Measurements from ENCODE around the gene AKAP5.
"Not testable (repeated sequence)": the region's sequence is repeated elsewhere in the genome, so short reads cannot be mapped to it uniquely, and the experiment has no call there.

AKAP5 gene

DNA sequence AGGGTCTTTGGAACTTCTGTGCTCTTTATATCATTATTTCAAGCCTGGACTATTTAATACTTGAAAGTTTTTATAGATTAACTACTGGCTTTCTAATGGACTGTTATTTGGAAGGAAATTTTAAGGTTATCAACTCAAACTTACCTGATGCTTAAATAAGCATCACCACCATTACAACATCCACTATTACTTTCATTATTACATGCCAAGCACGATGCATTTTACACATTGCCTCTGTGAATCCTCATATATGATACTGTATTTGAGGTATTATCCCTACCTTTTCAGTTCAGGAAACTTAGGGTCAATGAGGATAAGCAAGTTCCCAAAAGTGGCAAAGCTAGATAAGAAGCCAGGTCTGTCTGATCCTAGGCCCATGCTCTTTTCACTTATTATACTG lies 51.7 kb downstream of the AKAP5 start:
- Mint-ChIP-seq H3K4me3 (no peak overlapping the region), H3K4me1 (peaks cover 11 to 32% of the 10 kb centered on the region in 2 donors), H3K9me3 (no peaks in the 10 kb centered on the region), H3K27ac (no peak overlapping the region), H3K27me3 (no peaks in the 10 kb centered on the region), H3K36me3 (peaks cover 2 to 4% of the 10 kb centered on the region in 2 donors)
- DNase-seq (no peak), ATAC-seq (replicated peaks) (no peak)

DNA sequence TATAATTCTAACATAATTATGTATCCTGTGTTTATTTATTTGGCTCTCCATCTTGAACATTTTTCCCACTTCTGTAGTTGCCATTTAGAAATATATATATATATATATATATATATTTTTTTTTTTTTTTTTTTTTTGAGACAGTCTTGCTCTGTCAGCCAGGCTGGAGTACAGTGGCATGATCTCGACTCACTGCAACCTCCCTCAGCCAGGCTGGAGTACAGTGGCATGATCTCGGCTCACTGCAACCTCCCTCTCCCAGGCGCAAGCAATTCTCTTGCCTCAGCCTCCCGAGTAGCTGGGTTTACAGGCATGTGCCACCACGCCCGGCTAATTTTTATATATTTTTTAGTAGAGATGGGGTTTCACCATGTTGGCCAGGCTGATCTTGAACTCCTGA lies 52.4 kb downstream of the AKAP5 start:
- not testable (repeated sequence) for H3K4me3 Mint-ChIP-seq; H3K27ac Mint-ChIP-seq; H3K36me3 Mint-ChIP-seq; H3K9me3 Mint-ChIP-seq; H3K27me3 Mint-ChIP-seq; ATAC-seq (replicated peaks); DNase-seq
- H3K4me1 Mint-ChIP-seq: peaks cover 11 to 32% of the 10 kb centered on the region in 2 donors

DNA sequence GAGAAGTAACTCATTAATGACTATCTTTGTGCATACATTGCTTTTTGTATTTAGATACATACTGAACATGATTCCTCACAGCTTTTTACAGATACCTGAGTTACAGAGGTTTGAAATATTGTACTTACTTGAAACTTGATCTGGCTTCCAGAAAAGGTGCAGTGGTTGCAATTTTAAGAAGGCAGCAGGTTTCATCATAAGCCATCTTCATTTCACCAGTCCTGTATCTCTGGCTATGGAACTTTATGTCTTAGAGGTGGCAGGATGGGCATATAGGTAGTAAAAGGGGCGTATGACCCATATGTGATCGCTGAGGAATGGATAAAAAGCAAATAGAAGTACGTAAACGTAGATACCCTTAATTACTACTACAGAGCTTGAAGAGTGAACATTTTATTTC lies 52.9 kb downstream of the AKAP5 start:
- ATAC-seq (replicated peaks) (no peak), DNase-seq (no peak)
- Mint-ChIP-seq H3K27ac (no peak overlapping the region), H3K27me3 (no peaks in the 10 kb centered on the region), H3K4me3 (no peak overlapping the region), H3K36me3 (peaks cover 2 to 4% of the 10 kb centered on the region in 2 donors), H3K4me1 (peaks cover 11 to 32% of the 10 kb centered on the region in 2 donors), H3K9me3 (no peaks in the 10 kb centered on the region)

DNA sequence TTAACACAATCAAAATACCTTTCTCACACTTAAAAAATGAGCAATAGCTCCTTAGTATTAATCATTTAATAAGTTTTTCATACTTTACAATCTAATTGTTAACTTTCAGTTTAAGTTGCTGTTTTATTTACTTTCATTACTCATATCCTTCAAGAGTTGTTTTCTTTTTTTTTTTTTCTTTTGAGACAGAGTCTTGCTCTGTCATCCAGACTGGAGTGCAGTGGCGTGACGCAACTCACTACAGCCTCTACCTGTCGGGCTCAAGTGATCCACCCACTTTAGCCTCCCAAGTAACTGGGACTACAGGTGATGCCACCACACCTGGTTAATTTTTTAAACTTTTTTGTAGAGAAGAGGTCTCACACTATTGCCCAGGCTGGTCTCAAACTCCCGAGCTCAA lies 55.4 kb downstream of the AKAP5 start:
- Mint-ChIP-seq H3K36me3 (peaks cover 0 to 4% of the 10 kb centered on the region in 2 donors), H3K4me3 (no peak overlapping the region)

DNA sequence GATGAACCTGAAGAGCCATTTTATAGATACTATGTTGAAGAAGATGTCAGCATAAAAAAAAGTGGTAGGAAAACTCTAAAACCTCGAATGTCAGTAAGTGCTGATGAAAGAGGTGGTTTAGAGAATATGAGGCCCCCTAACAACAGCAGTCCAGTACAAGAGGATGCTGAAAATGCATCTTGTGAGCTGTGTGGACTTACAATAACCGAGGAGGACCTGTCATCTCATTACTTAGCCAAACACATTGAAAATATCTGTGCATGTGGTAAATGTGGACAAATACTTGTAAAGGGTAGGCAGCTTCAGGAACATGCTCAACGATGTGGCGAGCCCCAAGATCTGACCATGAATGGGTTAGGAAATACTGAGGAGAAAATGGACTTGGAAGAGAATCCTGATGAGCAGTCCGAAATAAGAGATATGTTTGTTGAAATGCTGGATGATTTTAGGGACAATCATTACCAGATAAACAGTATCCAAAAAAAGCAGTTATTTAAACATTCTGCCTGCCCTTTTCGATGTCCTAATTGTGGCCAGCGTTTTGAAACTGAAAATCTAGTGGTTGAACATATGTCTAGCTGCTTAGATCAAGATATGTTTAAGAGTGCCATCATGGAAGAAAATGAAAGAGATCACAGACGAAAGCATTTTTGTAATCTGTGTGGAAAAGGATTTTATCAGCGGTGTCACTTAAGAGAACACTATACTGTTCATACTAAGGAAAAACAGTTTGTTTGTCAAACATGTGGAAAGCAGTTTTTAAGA lies 57.5 kb downstream of the AKAP5 start:
- H3K27ac Mint-ChIP-seq: no peak overlapping the region
- DNase-seq (no peak), ATAC-seq (replicated peaks) (no peak)
- peaks cover 4 to 15% of the 10 kb centered on the region in 2 donors for H3K36me3 Mint-ChIP-seq
- no peak overlapping the region for H3K4me3 Mint-ChIP-seq
- H3K27me3 Mint-ChIP-seq: no peaks in the 10 kb centered on the region
- H3K9me3 Mint-ChIP-seq: no peaks in the 10 kb centered on the region
- H3K4me1 Mint-ChIP-seq: peaks cover 4 to 7% of the 10 kb centered on the region in 2 donors

More for the DNA sequence above, 55.4 kb downstream of the AKAP5 start:
- no peak for ATAC-seq (replicated peaks)
- Mint-ChIP-seq H3K27me3 (no peaks in the 10 kb centered on the region), H3K9me3 (no peaks in the 10 kb centered on the region), H3K4me1 (peaks cover 9 to 20% of the 10 kb centered on the region in 2 donors), H3K27ac (no peak overlapping the region)
- DNase-seq: no peak

All from stimulated activated naive B cell treated with anti-CD40 and anti-IgM and Interleukin-4, amounts not matched to agents 10 μg/mL and 1 μg/mL and 100 μg/mL, for 72 hours (primary cell).